ENCODE results near the gene ATPAF1. TPM values are rescaled to one million over a fixed set of nuclear protein-coding genes. Genes with fewer than 3 reads are reported as not detected.

ATPAF1 gene
- 31.9 and 33.8 TPM in 2 replicates for total RNA-seq

GRCh38 chr1:46667782-46668760 is at the start of gene ATPAF1:
ATPAF1 (minus strand) TSS chr1:46668364; CDS start chr1:46668322, 42 bp downstream.

GRCh38 chr1:46671554-46671953 is 3.4 kb upstream of the ATPAF1 start, which contains the start of gene TEX38:
TEX38 (plus strand) TSS chr1:46671854; CDS start chr1:46671935, 81 bp downstream.

GRCh38 chr1:46616277-46617107 is 51.7 kb downstream of the ATPAF1 start, which contains the start of gene MOB3C:
MOB3C (minus strand) TSS chr1:46616811; CDS start chr1:46613321, 3,490 bp downstream.

GRCh38 chr1:46603858-46604549 is 64.2 kb downstream of the ATPAF1 start, which contains the start of gene MKNK1:
MKNK1 (minus strand) TSS chr1:46604268; CDS start chr1:46583327, 20,941 bp downstream.

Other genes starting within 250 kb of the ATPAF1 start
- not detected in 2 replicates for gene DMBX1, start 178.5 kb downstream of the ATPAF1 start, total RNA-seq
- not detected in 2 replicates for gene KNCN, start 116.7 kb downstream of the ATPAF1 start, total RNA-seq
- gene MKNK1, start 64.1 kb downstream of the ATPAF1 start, total RNA-seq, result 14.3 and 15.8 TPM in 2 replicates
- 6.3 and 7.6 TPM in 2 replicates for gene MOB3C, start 51.6 kb downstream of the ATPAF1 start, total RNA-seq
- gene TEX38, start 3.5 kb upstream of the ATPAF1 start, total RNA-seq, result not detected in 2 replicates
- gene EFCAB14, start 50.8 kb upstream of the ATPAF1 start, total RNA-seq, result 56.5 and 65.6 TPM in 2 replicates
- gene CYP4B1, start 130.7 kb upstream of the ATPAF1 start, total RNA-seq, result not detected in 2 replicates